Measurements from ENCODE around the gene SPATA13.
"Not testable (repeated sequence)": the region's sequence is repeated elsewhere in the genome, so short reads cannot be mapped to it uniquely, and the experiment has no call there.

SPATA13 gene

DNA sequence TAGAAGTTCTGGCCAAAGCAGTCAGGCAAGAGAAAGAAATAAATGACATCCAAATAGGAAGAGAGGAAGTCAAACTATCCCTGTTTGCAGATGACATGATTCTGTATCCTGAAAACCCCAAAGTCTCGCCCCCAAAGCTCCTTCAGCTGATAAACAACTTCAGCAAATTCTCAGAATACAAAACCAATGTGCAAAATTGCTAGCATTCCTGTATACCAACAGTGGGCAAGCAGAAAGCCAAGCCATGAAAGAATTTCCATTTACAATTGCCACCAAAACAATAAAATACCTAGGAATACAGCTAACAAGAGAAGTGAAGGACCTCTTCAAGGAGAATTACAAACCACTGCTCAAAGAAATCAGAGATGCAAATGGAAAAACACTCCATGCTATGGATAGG, 44.6 kb downstream of the SPATA13 start:
- H3K9me3 ChIP-seq (ENCODE audit: insufficient read depth, low read depth, low read length); H3K4me3 ChIP-seq (ENCODE audit: low read length); H3K27me3 ChIP-seq (ENCODE audit: insufficient read depth, low read length); H3K9ac ChIP-seq (ENCODE audit: low read depth, low read length); H3K4me1 ChIP-seq (ENCODE audit: insufficient read depth, low read length); H3K36me3 ChIP-seq (ENCODE audit: insufficient read depth, low read depth, low read length); H3K27ac ChIP-seq (ENCODE audit: low read length): not testable (repeated sequence)

DNA sequence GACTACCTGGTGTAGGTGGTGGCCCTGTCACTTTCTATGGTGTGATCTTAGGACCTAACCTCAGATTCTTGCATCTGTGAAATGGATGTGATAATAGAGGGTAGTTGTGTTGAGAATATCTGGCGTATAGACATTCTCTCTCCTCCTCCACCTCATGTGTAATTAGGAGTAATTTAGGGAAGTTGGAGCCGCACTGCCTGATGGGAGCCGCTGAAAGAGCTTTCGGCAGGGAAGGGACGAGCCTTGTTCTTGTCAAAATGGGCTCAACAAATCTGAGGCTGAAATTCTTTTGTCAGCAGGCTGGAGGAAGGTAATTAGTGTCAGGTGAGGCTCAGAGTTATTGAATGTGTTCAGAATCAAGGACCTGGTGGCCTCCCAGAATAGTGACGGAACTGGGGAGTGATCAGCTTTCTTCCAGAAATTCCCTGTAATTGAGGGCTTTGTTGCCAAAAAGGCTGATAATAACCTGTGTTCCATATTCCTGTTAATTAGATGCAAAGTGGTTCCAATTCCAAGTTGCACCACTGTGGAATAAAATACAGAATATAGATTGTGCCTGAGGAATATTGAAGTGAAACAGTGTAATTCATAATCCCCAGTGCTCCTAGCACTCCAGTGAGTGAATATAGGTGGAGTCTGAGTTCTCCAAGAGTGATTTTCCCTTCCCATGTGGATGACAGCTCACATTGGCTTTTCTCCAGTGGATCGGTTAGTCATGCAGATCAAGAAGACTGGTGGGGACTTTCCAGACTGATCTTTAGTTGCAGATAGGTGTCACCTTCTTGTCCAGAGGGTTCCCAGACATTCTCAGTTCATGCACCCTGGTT, 47.5 kb downstream of the SPATA13 start:
- Histone ChIP-seq H3K9ac (ENCODE audit: low read depth, low read length) (no peak overlapping the region), H3K9me3 (ENCODE audit: insufficient read depth, low read depth, low read length) (no peaks in the 10 kb centered on the region), H3K27me3 (ENCODE audit: insufficient read depth, low read length) (no peaks in the 10 kb centered on the region), H3K27ac (ENCODE audit: low read length) (no peak overlapping the region), H3K4me1 (ENCODE audit: insufficient read depth, low read length) (peaks cover 8% of the 10 kb centered on the region), H3K4me3 (ENCODE audit: low read length) (no peak overlapping the region), H3K36me3 (ENCODE audit: insufficient read depth, low read depth, low read length) (no peaks in the 10 kb centered on the region)

DNA sequence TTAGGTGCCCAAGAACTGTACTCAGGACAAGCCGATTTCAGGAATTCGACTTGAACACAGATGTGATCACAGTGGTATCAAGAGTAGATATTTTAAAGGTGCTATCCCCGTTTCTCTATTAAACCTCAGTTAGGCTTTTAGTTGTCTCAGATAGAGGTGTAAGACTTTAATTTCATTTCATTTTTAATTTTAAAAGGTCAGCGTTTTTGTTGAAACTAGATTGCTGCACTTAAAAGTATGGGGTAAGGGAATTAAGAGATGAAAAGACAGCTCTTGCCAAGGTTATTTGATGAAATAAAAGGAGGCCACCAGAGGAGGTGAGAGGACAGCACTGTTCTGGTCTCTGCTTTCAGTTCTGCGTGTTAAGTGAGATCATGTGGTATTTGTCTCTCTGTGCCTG, 48.6 kb downstream of the SPATA13 start:
- H3K27me3 ChIP-seq (ENCODE audit: insufficient read depth, low read length): no peaks in the 10 kb centered on the region
- no peak overlapping the region for H3K27ac ChIP-seq (ENCODE audit: low read length)
- H3K4me3 ChIP-seq (ENCODE audit: low read length): no peak overlapping the region
- H3K4me1 ChIP-seq (ENCODE audit: insufficient read depth, low read length): peaks cover 8% of the 10 kb centered on the region
- H3K9me3 ChIP-seq (ENCODE audit: insufficient read depth, low read depth, low read length): no peaks in the 10 kb centered on the region
- H3K9ac ChIP-seq (ENCODE audit: low read depth, low read length): no peak overlapping the region
- H3K36me3 ChIP-seq (ENCODE audit: insufficient read depth, low read depth, low read length): no peaks in the 10 kb centered on the region

DNA sequence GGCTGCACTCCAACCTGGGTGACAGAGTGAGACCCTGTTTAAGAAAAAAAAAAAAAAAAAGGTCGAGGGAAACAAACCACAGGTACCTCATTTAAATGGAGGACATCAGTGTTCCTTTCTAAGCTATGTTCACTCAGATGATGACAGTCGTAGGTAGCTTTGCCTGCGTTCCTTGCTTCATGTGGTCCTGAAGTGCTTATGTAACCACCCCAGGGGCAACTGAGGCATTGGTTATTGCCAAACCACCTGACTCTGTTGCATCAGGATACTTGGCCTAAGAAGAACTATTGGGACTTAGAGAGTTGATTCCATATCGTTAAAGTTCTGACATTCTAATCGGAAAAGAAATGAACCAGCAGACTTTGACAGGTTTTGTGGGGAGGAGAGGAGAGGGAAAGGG, 51.7 kb downstream of the SPATA13 start:
- Histone ChIP-seq H3K27me3 (ENCODE audit: insufficient read depth, low read length) (no peaks in the 10 kb centered on the region), H3K36me3 (ENCODE audit: insufficient read depth, low read depth, low read length) (no peaks in the 10 kb centered on the region), H3K9me3 (ENCODE audit: insufficient read depth, low read depth, low read length) (no peaks in the 10 kb centered on the region), H3K9ac (ENCODE audit: low read depth, low read length) (no peak overlapping the region), H3K4me1 (ENCODE audit: insufficient read depth, low read length) (peaks cover 9% of the 10 kb centered on the region; the same call in 1 of the 2 replicates), H3K27ac (ENCODE audit: low read length) (no peak overlapping the region), H3K4me3 (ENCODE audit: low read length) (no peak overlapping the region)

- no peak overlapping the region for H3K9ac ChIP-seq (ENCODE audit: low read depth, low read length)
- H3K27me3 ChIP-seq (ENCODE audit: insufficient read depth, low read length): no peaks in the 10 kb centered on the region
- H3K27ac ChIP-seq (ENCODE audit: low read length): no peak overlapping the region
- no peaks in the 10 kb centered on the region for H3K9me3 ChIP-seq (ENCODE audit: insufficient read depth, low read depth, low read length)
- H3K4me3 ChIP-seq (ENCODE audit: low read length): no peak overlapping the region
- no peaks in the 10 kb centered on the region for H3K36me3 ChIP-seq (ENCODE audit: insufficient read depth, low read depth, low read length)
- peaks cover 14% of the 10 kb centered on the region; the same call in 1 of the 2 replicates for H3K4me1 ChIP-seq (ENCODE audit: insufficient read depth, low read length)
These were observed 52.2 kb downstream of the SPATA13 start for GRCh38 chr13:24212674-24213073.

GRCh38 chr13:24213932-24214331, 53.4 kb downstream of the SPATA13 start:
- no peak overlapping the region for H3K4me3 ChIP-seq (ENCODE audit: low read length)
- H3K36me3 ChIP-seq (ENCODE audit: insufficient read depth, low read depth, low read length): no peaks in the 10 kb centered on the region
- H3K9ac ChIP-seq (ENCODE audit: low read depth, low read length): no peak overlapping the region
- H3K27ac ChIP-seq (ENCODE audit: low read length): no peak overlapping the region
- H3K27me3 ChIP-seq (ENCODE audit: insufficient read depth, low read length): no peaks in the 10 kb centered on the region
- H3K4me1 ChIP-seq (ENCODE audit: insufficient read depth, low read length): peaks cover 22% of the 10 kb centered on the region; the same call in 1 of the 2 replicates
- no peaks in the 10 kb centered on the region for H3K9me3 ChIP-seq (ENCODE audit: insufficient read depth, low read depth, low read length)

DNA sequence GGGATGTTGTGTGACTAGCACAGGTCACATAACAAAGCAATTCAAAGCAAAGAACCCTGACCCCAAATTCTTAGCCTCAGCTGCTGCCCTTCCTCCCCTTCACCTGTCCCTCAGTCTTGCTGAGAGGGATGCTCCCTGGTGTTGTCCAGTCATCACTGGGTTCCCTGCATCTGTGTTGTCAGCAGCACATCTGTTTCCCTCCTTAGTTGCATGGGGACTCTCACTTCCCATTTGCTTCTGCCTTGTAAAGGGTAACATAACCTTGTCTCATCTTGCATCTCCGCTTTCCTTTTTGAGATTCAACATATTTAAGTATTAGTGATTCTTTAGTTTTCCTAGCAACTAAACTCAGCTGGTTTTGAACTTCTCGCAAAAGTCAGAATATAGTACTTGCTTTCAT, 54.0 kb downstream of the SPATA13 start:
- no peak overlapping the region for H3K9ac ChIP-seq (ENCODE audit: low read depth, low read length)
- no peak overlapping the region for H3K4me3 ChIP-seq (ENCODE audit: low read length)
- H3K27me3 ChIP-seq (ENCODE audit: insufficient read depth, low read length): no peaks in the 10 kb centered on the region
- H3K36me3 ChIP-seq (ENCODE audit: insufficient read depth, low read depth, low read length): no peaks in the 10 kb centered on the region
- no peak overlapping the region for H3K27ac ChIP-seq (ENCODE audit: low read length)
- H3K4me1 ChIP-seq (ENCODE audit: insufficient read depth, low read length): peaks cover 28% of the 10 kb centered on the region; the same call in 1 of the 2 replicates
- H3K9me3 ChIP-seq (ENCODE audit: insufficient read depth, low read depth, low read length): no peaks in the 10 kb centered on the region

GRCh38 chr13:24215126-24215525, 54.6 kb downstream of the SPATA13 start:
- no peaks in the 10 kb centered on the region for H3K9me3 ChIP-seq (ENCODE audit: insufficient read depth, low read depth, low read length)
- peaks cover 31% of the 10 kb centered on the region; the same call in 1 of the 2 replicates for H3K4me1 ChIP-seq (ENCODE audit: insufficient read depth, low read length)
- no peaks in the 10 kb centered on the region for H3K36me3 ChIP-seq (ENCODE audit: insufficient read depth, low read depth, low read length)
- no peak overlapping the region for H3K4me3 ChIP-seq (ENCODE audit: low read length)
- no peak overlapping the region for H3K27ac ChIP-seq (ENCODE audit: low read length)
- no peaks in the 10 kb centered on the region for H3K27me3 ChIP-seq (ENCODE audit: insufficient read depth, low read length)
- H3K9ac ChIP-seq (ENCODE audit: low read depth, low read length): no peak overlapping the region

GRCh38 chr13:24215732-24216131, 55.2 kb downstream of the SPATA13 start:
- Histone ChIP-seq H3K36me3 (ENCODE audit: insufficient read depth, low read depth, low read length) (no peaks in the 10 kb centered on the region), H3K4me1 (ENCODE audit: insufficient read depth, low read length) (peaks cover 31% of the 10 kb centered on the region; the same call in 1 of the 2 replicates), H3K27ac (ENCODE audit: low read length) (no peak overlapping the region), H3K9ac (ENCODE audit: low read depth, low read length) (no peak overlapping the region), H3K9me3 (ENCODE audit: insufficient read depth, low read depth, low read length) (no peaks in the 10 kb centered on the region), H3K27me3 (ENCODE audit: insufficient read depth, low read length) (no peaks in the 10 kb centered on the region), H3K4me3 (ENCODE audit: low read length) (no peak overlapping the region)

GRCh38 chr13:24216176-24216575, 55.7 kb downstream of the SPATA13 start:
- no peaks in the 10 kb centered on the region for H3K27me3 ChIP-seq (ENCODE audit: insufficient read depth, low read length)
- no peak overlapping the region for H3K9ac ChIP-seq (ENCODE audit: low read depth, low read length)
- no peak overlapping the region for H3K27ac ChIP-seq (ENCODE audit: low read length)
- H3K36me3 ChIP-seq (ENCODE audit: insufficient read depth, low read depth, low read length): no peaks in the 10 kb centered on the region
- no peaks in the 10 kb centered on the region for H3K9me3 ChIP-seq (ENCODE audit: insufficient read depth, low read depth, low read length)
- H3K4me1 ChIP-seq (ENCODE audit: insufficient read depth, low read length): peaks cover 31% of the 10 kb centered on the region; the same call in 1 of the 2 replicates
- H3K4me3 ChIP-seq (ENCODE audit: low read length): no peak overlapping the region

GRCh38 chr13:24216779-24217178, 56.3 kb downstream of the SPATA13 start:
- H3K36me3 ChIP-seq (ENCODE audit: insufficient read depth, low read depth, low read length); H3K9me3 ChIP-seq (ENCODE audit: insufficient read depth, low read depth, low read length); H3K9ac ChIP-seq (ENCODE audit: low read depth, low read length); H3K27me3 ChIP-seq (ENCODE audit: insufficient read depth, low read length); H3K4me3 ChIP-seq (ENCODE audit: low read length); H3K27ac ChIP-seq (ENCODE audit: low read length): not testable (repeated sequence)
- peaks cover 31% of the 10 kb centered on the region; the same call in 1 of the 2 replicates for H3K4me1 ChIP-seq (ENCODE audit: insufficient read depth, low read length)

DNA sequence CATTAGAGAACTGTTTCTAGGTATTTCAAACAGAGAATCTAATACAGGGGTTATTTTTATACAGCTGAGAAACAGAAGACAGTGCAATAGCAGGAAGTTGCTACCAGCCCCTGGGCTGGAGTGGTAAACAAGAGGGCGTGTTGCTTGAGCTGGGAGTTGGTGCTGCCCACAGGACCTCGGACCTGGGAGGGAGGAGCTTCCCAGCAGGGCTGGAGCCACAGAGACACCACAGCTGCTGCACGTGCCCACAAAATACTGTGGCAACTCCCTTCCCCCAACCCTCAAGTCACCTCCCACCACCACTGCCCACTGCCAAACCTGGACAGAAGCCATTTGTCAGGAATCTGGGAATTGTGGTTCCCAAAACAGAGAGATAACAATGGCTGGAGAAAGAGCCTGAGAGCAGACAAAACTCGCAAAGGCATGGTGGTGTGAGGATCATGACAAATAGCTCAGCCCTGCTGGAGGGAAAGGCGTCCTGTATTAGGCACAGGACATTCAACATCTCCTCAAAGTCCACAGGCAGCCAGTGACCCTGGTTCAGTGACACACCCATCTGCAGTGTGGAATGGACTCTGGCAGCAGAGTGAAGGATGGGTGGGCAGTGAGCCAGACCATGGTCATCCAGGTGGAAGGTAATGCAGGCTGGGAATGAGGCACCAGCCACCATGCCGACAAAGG, 57.2 kb downstream of the SPATA13 start:
- Histone ChIP-seq H3K4me1 (ENCODE audit: insufficient read depth, low read length) (peaks cover 25% of the 10 kb centered on the region; the same call in 1 of the 2 replicates), H3K9me3 (ENCODE audit: insufficient read depth, low read depth, low read length) (no peaks in the 10 kb centered on the region), H3K9ac (ENCODE audit: low read depth, low read length) (no peak overlapping the region), H3K27ac (ENCODE audit: low read length) (no peak overlapping the region), H3K36me3 (ENCODE audit: insufficient read depth, low read depth, low read length) (no peaks in the 10 kb centered on the region), H3K27me3 (ENCODE audit: insufficient read depth, low read length) (no peaks in the 10 kb centered on the region), H3K4me3 (ENCODE audit: low read length) (no peak overlapping the region)

Measured in iPS-20b (cell line).